ENCODE data around the gene TENT5C. TPM values are rescaled to one million over a fixed set of nuclear protein-coding genes. Genes with fewer than 3 reads are reported as not detected.
"Not testable (repeated sequence)": the region's sequence is repeated elsewhere in the genome, so short reads cannot be mapped to it uniquely, and the experiment has no call there.

Gene TENT5C
- total RNA-seq (2014; rRNA removed; shearing (Covaris generic)): 0.36 and 0.78 TPM in 2 replicates

DNA sequence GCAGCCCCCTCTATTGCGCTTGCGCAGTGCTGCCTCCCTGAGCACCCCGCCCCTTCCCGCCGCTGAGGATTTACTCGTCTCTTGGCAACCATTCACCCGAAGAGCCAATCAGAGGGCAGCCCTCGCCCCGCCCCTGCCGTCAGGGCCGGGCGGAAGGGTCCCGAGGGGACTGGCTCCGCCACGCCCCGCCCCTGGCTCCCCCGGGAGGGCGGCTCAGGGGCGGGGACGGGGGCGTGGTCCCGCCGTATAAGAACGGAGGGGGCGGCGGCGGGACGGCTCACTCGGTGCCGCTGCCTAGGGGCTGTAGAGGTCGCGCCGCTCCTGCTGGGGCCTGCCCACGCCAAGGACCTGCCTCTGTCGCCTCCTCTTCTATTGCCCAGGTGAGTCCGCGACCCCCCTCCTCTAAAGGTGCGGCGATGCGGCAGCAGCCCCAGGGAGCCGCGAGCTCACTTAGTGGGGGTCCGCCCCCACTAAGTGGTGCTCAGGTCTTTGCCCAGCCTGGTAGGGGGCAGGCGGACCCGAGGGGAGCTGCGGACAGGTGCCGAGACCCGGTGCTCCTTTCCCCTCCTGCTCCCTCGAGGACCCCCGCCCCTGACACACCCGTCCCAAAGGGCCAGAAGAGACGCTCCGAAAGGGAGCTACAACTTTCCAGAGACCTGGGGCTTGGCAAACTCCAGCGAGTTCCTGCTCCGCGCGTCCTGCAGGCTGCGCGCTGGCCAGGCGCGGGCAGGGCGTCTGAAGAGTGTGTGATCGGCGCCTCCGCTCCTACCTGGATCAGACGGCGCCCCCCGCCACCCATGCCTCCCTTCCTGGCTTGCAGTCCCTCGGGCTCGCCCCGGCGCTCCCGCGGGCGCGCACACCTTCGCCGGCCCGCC, at the start of gene TENT5C:
Gene TENT5C (plus strand): TSS at position 275 of the 875 bp plus-strand sequence. CDS start 16,821 bp downstream, outside the sequence.
- DNase-seq (ENCODE audit: low read depth): peak; percentile 95

GRCh38 chr1:117556341-117556740, 49.5 kb upstream of the TENT5C start:
- DNase-seq (ENCODE audit: low read depth): no peak

DNA sequence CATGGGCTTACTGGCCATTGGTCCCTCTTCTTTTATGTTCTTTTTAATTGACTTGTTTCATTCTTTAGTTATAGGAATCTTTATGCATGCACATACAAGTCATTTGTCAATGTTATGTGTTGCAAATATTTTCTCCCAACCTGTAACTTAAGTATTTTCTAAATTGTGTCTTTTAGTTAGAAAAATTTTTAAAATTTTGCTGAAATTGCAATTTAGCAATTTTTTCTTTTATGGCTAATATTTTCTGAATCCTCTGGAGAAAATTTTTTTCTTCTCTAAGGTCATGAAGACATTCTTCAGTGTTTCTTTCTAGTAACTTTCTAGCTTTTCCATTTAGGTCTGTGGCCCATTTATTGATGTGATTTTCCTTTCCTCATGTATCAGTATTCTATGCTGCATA, 48.9 kb upstream of the TENT5C start:
- DNase-seq (ENCODE audit: low read depth): no peak

DNA sequence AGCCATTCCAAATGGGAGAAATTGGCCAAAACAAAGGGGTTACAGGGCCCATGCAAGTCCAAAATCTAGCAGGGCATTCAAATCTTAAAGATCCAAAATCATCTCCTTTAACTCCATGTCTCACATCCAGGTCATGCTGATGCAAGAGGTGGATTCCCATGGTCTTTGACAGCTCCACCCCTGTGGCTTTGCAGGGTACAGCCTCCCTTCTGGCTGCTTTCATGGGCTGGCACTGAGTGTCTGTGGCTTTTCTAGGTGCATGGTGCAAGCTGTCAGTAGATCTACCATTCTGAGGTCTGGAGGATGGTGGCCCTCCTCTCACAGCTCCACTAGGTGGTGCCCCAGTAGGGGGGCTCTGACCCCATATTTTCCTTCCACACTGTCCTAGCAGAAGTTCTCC, 47.4 kb upstream of the TENT5C start:
- DNase-seq (ENCODE audit: low read depth): not testable (repeated sequence)

DNA sequence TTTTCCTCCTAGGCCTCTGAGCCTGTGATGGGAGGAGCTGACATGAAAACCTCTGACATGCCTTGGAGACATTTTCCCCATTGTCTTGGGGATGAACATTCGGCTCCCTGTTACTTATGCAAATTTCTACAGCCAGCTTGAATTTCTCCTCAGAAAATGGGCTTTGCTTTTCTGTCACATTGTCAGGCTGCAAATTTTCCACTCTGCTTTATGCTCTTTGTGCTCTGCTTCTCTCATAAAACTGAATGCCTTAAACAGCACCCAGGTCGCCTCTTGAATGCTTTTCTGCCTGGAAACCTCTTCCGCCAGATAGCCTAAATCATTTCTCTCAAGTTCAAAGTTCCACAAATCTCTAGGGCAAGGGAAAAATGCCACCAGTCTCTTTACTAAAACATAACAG, 46.7 kb upstream of the TENT5C start:
- no peak for DNase-seq (ENCODE audit: low read depth)

GRCh38 chr1:117559985-117560384, 45.9 kb upstream of the TENT5C start:
- no peak for DNase-seq (ENCODE audit: low read depth)

DNA sequence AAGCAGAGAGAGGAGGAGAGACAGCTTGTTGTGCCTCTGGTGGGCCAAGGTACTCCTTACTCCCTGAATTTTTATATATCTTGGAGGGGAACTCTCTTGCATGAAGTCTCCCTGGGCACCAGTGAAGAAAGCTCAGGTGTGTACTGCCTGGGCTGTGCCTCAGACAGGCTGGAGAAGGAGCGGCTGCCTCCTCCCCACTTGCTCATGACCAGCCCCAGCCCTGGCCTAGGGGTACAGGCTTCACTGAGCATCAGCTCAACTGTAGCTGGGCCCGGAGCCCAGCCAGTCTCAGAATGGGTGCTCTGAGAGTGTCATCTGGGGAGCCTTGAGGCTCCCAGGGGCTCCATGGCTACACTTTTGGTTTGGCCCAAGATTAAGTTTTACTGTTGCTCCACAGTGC, 44.8 kb upstream of the TENT5C start:
- no peak for DNase-seq (ENCODE audit: low read depth)

DNA sequence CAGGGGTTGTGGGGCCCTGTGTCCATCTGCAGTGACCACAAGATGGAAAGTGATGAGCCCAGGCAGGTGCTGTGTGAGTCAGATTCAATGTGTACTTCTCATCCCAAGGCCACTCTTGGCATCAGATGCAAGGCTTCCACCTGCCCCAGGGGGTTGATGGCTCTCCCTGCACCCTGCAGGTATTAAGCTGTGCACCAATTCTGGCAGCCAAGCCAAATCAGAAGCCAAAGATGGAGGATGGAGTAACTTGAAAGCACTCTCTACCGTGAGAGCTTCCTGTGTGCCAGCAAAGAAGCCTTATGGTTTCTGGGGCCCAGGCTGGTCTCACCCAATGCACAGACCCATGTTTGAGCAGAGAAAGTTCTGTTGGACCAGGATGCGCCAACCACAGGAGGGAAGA, 44.3 kb upstream of the TENT5C start:
- DNase-seq (ENCODE audit: low read depth): no peak

DNA sequence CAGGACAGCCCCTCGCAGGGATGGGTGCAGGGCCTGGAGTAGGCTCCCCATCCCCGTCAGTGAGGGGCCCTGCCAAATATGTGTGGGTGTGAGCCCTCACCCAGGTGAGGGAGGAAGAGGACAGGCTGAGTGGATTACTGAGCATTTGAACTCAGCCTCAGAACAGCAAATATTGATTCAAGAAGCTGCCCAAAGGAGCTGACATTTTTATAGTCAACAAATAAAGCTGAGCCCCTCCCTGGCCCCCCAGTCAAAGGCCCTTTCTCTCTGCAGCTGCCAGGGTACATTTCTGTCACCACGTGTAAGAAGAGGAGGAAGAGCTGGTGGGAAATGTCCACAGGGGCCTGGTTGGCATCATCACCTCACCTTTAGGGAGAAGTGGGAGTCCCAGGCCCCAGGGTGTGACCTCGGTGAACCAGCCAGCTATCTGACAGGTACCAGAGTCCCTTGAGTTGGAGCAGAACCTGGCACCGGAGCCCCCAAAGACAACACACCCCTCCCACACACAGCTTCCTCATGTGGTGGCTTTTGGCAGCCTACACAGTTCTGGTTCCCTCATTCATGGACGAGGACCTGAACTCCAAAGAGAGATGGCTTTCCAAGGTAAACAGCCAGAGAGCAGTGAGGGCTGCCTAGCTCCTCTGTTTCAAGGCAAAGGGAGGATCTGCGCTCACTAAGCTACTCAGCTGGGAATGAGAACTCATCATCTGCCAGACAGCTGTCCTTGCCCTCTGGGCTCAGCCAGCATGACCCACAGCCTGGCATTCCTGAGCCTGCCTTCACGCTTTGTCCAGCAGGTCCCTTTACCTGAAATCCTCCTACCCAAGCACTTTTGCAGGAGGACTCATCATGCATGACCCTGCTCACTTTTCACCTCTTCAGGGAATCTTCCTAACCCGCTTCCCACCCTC, 43.0 kb upstream of the TENT5C start:
- no peak for DNase-seq (ENCODE audit: low read depth)

DNA sequence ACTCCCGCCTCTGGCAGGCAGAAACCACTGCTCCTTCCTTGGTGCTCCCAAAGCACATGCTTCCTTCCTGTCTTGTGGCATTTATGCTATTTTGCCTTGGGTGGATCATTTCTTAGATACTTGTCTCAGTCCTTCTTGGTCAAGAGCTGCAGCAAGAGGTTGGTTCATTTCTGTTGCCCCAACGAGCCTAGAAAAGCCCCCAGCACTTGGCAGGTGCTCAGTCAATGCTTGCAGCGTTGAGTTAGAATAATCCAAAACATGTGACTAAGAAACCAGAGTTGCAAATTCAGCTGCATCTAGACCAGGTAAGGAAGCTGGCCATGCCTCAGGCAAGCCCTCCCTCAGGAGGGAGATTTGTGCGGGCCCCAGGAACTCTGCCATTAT, 42.4 kb upstream of the TENT5C start:
- no peak for DNase-seq (ENCODE audit: low read depth)

GRCh38 chr1:117564227-117565075, 41.4 kb upstream of the TENT5C start:
- no peak for DNase-seq (ENCODE audit: low read depth)

DNA sequence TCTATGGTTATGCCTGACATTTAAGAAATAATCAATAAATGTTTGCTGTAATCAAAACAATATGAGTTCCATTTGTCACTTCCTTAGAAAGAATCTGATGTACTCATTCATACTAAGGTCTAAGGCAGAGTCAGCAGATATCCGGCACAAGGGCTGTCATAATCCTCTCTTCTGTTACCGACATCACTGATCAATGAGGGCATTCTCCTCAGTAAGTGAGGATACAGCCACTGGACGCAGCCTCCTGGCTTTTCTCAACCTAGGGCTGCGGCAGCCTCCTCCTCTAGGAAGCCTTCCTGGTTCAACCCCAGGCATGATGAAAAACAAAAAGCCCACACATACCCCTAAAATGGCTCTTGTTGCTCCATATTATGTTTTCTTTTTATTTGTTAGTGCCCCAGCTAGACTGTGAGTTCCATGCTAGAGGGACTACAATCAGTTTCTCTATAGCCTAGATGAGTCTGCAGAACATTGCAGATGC, 40.7 kb upstream of the TENT5C start:
- no peak for DNase-seq (ENCODE audit: low read depth)

- DNase-seq (ENCODE audit: low read depth): no peak
Observed at GRCh38 chr1:117565745-117566455, 39.9 kb upstream of the TENT5C start.

- DNase-seq (ENCODE audit: low read depth): no peak
Observed at GRCh38 chr1:117566556-117566955, 39.3 kb upstream of the TENT5C start.

DNA sequence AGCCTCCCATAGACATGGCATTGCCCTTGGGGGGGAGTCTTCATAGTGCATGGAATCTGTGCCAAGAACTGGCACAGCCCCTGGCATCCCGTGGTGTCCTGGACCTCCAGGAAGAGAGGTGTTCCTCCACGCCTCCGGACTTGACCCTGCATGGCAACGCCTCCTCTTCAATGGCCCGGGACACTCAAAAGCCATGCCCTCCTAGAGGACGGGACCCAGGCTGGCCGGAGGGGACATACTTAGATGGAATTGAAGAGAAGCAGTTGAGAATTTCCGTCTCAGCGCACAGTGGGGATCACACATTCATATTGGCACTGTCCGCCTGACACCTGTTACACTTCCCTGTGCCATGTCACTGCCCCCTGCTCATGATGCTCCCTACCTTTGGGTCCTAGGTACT, 38.4 kb upstream of the TENT5C start:
- no peak for DNase-seq (ENCODE audit: low read depth)

- DNase-seq (ENCODE audit: low read depth): no peak
Observed at GRCh38 chr1:117567976-117568375, 37.9 kb upstream of the TENT5C start.

- DNase-seq (ENCODE audit: low read depth): no peak
Observed at GRCh38 chr1:117568999-117569398, 36.8 kb upstream of the TENT5C start.

- DNase-seq (ENCODE audit: low read depth): no peak
Observed at GRCh38 chr1:117569856-117570255, 36.0 kb upstream of the TENT5C start.

- no peak for DNase-seq (ENCODE audit: low read depth)
Observed at GRCh38 chr1:117570988-117571409, 34.8 kb upstream of the TENT5C start.

- DNase-seq (ENCODE audit: low read depth): no peak
Observed at GRCh38 chr1:117571496-117571895, 34.4 kb upstream of the TENT5C start.

GRCh38 chr1:117572546-117572945, 33.3 kb upstream of the TENT5C start:
- no peak for DNase-seq (ENCODE audit: low read depth)

Measured in RPMI7951 (cell line).